Gastrocnemius medialis (tissue), 4 donors: ENCODE measurements around the gene HOXB5.

Source experiments
- POLR2A ChIP-seq, 2 donors: fragments of 450-650 bp; IDR thresholded peaks; one replicate each; pipeline ENCODE4 v1.6.1; 2017; ENCODE audit warnings: antibody characterized with exemption in 2 of 2, mild to moderate bottlenecking in 2 of 2, moderate library complexity in 2 of 2
- TF ChIP-seq, protein P1 (sequence below), 5 experiments: fragments of 450-650 bp in 3 of 5; fragments of 200-600 bp in 2 of 5; sonication (generic) in 2 of 5; IDR thresholded peaks in 4 of 5; conservative IDR thresholded peaks in 1 of 5; 1 replicate in 4 of 5; 2 replicates in 1 of 5; pipeline ENCODE4 v1.5.1; 2016 to 2019; ENCODE audit warnings: antibody characterized with exemption in 5 of 5, mild to moderate bottlenecking in 3 of 5, moderate library complexity in 3 of 5

DNA sequence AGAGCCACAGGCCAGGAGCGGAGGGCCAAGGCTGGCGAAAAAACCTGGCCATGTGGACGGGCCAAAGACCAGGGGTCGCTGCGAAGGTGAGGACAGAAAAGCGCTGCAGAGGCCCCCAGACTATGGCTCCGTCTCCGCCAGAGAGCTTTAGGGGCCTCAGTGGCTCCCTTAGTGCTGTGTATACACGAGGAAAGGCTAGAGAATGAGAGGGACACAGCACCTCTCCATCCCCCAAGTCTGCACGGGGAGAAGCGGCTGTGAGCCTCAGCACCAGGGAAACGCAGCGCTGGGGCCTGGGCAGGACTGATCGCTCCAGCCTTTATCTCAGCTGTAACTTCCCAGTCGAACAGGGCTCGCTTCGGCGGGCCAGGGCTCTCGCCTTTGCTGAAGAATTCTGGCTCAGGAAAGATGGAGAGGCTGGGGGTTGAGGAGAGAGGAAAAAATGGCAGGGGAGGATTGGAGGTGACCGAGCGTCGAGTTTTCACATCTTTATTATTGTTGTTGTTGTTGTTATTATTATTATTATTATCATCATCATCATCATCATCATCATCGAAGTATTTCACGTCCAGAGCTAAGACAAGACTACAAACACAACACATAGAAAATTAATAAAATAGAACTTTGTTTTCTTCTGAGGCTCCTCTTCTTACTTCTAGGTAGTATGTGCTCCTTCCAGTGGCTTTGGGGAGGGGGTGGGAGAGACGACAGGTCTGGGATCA lies 1.9 kb upstream of the HOXB5 start:
- TF ChIP-seq, protein P1, sequence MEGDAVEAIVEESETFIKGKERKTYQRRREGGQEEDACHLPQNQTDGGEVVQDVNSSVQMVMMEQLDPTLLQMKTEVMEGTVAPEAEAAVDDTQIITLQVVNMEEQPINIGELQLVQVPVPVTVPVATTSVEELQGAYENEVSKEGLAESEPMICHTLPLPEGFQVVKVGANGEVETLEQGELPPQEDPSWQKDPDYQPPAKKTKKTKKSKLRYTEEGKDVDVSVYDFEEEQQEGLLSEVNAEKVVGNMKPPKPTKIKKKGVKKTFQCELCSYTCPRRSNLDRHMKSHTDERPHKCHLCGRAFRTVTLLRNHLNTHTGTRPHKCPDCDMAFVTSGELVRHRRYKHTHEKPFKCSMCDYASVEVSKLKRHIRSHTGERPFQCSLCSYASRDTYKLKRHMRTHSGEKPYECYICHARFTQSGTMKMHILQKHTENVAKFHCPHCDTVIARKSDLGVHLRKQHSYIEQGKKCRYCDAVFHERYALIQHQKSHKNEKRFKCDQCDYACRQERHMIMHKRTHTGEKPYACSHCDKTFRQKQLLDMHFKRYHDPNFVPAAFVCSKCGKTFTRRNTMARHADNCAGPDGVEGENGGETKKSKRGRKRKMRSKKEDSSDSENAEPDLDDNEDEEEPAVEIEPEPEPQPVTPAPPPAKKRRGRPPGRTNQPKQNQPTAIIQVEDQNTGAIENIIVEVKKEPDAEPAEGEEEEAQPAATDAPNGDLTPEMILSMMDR (IDR thresholded peaks at IDR 0.05 in 4 of 5, conservative IDR thresholded peaks at IDR 0.05 in 1 of 5) = no peak
- no peak for TF ChIP-seq POLR2A (IDR thresholded peaks at IDR 0.05)
